GM19240 (cell line): ENCODE data around the gene CEP128.
"Not testable (repeated sequence)": the region's sequence is repeated elsewhere in the genome, so short reads cannot be mapped to it uniquely, and the experiment has no call there.

Experiments
- DNase-seq: peaks from one replicate; pipeline ENCODE4 v3.0.0; 2011; ENCODE audit warnings: low spot score; ENCODE audit not compliant: insufficient read length

Gene CEP128

DNA sequence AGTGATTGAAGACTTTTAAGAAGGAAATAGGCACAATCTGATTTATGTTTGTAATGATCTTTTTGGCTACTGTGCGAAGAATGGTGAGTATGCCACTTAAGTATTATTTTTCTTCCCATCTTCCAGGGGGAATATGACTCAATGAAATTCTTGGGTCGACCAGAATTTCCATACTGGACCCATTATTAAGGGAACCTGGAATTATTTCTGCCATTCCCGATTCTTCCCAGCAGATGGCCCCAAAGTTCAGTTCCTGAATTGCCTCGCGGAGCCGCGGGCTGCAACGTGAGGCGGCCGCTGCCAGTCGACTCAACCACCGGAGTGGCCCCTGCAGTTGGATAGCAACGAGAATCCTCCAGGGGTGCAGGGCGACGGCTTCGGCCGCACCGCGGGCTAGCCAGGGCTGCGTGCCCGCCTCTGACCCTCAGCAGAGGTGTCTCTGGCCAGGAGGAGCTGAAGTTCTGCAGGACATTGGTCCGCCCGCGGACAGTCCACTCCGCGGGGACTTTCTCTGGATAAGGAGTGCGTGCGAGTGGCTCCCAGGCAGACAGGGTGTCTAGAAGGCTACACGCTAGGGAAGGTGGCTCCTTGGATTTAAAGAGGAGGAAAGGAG lies 13.3 kb upstream of the CEP128 start:
- no peak for DNase-seq

DNA sequence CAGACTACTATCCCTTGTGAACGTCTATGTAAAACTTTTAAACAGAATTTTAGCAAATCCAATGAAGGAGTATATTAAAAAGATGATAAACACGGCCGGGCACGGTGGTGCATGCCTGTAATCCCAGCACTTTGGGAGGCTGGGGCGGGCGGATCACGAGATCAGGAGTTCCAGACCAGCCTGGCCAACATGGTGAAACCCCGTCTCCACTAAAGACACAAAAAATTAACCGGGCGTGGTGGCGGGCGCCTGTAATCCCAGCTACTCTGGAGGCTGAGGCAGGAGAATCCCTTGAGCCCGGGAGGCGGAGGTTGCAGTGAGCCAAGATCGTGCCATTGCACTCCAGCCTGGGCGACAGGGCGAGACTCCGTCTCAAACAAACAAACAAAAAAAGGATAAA lies 11.7 kb upstream of the CEP128 start:
- not testable (repeated sequence) for DNase-seq

GRCh38 chr14:80951491-80951890 lies 10.0 kb upstream of the CEP128 start:
- no peak for DNase-seq

DNA sequence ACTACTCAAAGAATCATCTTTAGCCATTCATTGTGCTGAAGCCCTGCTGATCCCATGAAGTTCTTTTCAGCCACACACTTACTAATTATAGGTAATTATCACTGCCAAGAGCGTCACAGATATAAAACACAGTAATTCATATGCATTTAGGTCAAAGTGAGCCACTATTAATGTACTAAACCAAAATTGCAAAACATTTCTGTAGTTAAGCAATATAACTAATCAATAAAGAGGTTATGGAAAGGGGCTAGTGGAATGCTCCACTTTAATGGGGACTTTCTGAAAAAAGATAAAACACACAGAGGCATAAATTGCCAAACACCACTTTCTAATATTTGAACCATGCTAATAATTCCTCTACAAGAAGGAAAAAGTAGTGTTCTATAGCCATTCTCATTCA lies 6.8 kb upstream of the CEP128 start:
- no peak for DNase-seq

GRCh38 chr14:80946797-80947196 lies 5.3 kb upstream of the CEP128 start:
- DNase-seq = no peak

GRCh38 chr14:80946187-80946586 lies 4.6 kb upstream of the CEP128 start:
- no peak for DNase-seq

GRCh38 chr14:80944861-80945617 lies 3.5 kb upstream of the CEP128 start:
- no peak for DNase-seq

- DNase-seq = no peak
These were observed 658 bp upstream of the CEP128 start for GRCh38 chr14:80942191-80942600.

- DNase-seq = no peak
These were observed 1.4 kb downstream of the CEP128 start for GRCh38 chr14:80940146-80940545.

DNA sequence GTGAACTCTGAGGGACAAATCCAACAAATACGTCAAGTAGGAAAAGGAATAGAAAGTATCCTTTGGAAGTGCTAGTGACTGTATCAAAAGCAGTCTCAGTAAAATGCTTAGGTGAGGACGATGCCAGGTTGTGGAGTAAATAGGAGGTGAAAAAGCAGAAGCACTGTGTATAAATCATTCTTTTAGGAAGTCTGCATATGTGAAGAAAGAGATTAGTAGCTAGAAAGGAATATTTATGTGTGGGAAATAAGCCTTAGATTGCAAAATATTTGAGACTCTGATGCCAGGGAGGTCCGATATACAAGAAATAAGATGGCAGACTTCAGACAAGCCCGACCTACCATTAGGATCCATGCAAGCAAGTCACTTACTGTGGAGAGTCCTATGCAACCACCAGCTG lies 7.9 kb downstream of the CEP128 start:
- DNase-seq = no peak

- no peak for DNase-seq
These were observed 8.3 kb downstream of the CEP128 start for GRCh38 chr14:80933282-80933681.

- peak; percentile 19 for DNase-seq
These were observed 10.6 kb downstream of the CEP128 start for GRCh38 chr14:80930836-80931389.

- DNase-seq = no peak
These were observed 11.4 kb downstream of the CEP128 start for GRCh38 chr14:80930095-80930494.

- DNase-seq = no peak
These were observed 14.2 kb downstream of the CEP128 start for GRCh38 chr14:80927083-80927989.

DNA sequence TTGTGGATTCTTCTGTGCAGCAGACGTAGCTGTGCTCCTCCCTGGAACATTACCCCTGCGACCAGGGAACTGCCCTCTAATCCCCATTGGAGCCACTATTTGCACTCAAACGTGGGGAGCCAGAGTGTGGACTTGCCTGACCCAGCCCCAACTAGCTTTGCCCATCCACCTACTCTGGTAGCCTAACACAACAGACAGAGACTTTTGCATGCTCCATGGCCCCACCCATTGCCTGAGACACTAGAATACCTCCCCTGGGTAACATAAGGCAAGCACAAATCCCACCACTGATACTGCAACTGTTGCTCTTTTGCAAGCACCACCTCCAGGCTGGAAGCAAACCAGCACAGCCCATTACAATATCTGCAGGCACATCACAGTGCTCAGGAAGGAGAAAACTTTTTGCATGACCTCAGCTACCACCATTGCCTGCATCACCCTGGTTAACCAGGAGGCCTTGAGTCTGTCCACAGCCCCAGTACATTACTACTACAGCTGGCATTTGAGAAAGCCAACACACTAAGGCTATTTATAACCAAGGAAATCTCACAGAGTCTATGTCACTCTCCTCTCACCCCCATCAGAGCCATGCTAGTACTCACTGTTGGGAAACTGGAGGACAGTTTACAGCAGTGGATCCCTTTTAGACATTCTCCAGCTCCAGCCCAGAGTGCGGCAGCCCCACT lies 15.0 kb downstream of the CEP128 start:
- no peak for DNase-seq

- no peak for DNase-seq
These were observed 17.0 kb downstream of the CEP128 start for GRCh38 chr14:80924365-80925103.

DNA sequence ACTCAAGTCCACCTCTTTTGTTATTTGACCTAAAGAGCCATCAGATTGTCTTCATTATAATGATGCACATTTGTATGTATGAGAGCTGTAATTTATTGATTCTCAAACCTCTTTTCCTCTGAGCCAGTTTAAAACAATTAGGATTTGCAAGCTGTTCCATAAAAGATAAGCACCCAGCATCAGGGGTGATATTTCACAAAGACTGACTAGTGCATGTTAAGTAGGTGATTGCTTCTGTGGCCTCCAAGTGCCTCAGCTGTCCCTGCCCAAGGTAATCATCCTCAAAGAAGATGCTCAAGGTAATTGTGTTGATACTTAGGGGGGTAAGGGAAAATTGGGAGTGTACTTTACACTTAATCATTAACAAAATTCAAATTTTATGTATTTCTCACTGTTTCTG lies 18.2 kb downstream of the CEP128 start:
- no peak for DNase-seq

DNA sequence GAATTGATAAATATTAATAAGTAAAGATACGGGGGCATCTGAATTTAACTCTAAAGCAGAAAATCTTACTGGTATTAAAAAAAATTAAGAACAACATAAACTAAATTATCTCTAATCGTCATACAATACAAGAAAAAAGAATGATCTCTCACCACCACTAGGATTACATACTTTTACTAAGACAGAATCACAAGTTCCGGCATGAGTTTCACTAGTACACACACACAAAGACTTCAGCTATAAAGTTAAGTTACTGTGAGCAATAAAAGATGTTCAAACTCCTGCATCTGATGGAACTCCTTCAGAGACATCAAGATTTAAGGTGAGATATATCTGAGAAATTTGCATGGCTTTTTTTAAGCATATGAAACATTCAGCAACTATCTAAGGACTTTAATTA lies 21.9 kb downstream of the CEP128 start:
- no peak for DNase-seq

DNA sequence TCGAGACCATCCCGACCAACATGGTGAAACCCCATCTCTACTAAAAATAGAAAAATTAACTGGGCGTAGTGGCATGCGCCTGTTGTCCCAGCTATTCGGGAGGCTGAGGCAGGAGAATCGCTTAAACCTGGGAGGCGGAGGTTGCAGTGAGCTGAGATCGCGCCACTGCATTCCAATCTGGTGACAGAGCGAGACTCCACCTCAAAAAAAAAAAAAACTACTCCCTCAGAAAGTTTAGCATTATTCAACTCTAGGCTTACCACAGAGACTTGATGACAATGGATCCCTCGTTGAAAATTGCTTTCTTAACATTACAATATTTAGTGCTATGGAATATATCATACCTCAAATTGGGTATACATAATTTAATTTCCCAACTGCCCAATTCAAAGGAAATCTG lies 29.5 kb downstream of the CEP128 start:
- not testable (repeated sequence) for DNase-seq

DNA sequence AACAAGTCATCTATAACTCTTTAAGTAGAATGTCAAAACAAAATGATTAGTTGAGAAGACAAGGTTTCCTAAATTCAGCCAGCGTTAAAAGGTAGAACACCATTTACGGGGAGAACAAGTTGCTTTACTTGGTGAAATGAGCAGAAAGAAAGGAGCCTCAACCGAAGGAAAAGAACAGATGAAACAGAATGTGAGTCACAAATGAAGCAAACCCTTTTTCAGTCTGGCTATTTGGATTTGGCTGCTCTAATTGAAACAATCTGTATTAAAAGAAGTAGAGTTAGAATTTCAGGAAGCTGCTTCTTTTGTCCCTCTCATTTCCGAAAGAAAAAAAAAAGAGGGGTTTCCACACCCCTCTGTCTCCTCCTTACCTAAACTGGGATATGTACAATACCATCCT lies 34.6 kb downstream of the CEP128 start:
- no peak for DNase-seq

GRCh38 chr14:80906336-80906735 lies 35.2 kb downstream of the CEP128 start:
- DNase-seq = no peak
